ENCODE data around the gene ZFP91. TPM values are rescaled to one million over a fixed set of nuclear protein-coding genes. Genes with fewer than 3 reads are reported as not detected.

The ZFP91 gene
- total RNA-seq, 1 experiment from 2014 or later, result 80.4 TPM

- Histone ChIP-seq H3K4me3 (ENCODE audit: low read depth in 2 of 2, low read length in 2 of 2) (no peak overlapping the region), H3K36me3 (ENCODE audit: control insufficient read depth, insufficient read depth, low read length) (no peaks in the 10 kb centered on the region), H3K9me3 (ENCODE audit: control insufficient read depth, insufficient read depth, low read depth, low read length) (no peaks in the 10 kb centered on the region), H3K27ac (ENCODE audit: low read length) (no peak overlapping the region), H3K4me1 (ENCODE audit: control insufficient read depth, insufficient read depth, low read length) (no peaks in the 10 kb centered on the region), H3K27me3 (ENCODE audit: control insufficient read depth, insufficient read depth, low read length) (0 out of 2 replicates have a peak, but pooled peaks cover 2% of the 10 kb centered on the region)
- DNase-seq (ENCODE audit: low read depth, low spot score) (no peak), ATAC-seq (no peak)
- in situ Hi-C loops (cut with HindIII; ENCODE audit: low pct_unique_long_range_greater_than_20kb, low sequenced_read_pairs) (no loop called here), intact Hi-C loops (cut with micrococcal nuclease; ENCODE audit: unreplicated experiment) (no loop called here)
- ChIA-PET POLR2A (no interaction called here), CTCF (no interaction called here)
- no TSS peak for BruUV-seq (replicated peaks)
- TF ChIP-seq SIN3A (IDR thresholded peaks at IDR 0.05; ENCODE audit: borderline replicate concordance, insufficient read depth, low read depth, low read length) (no peak), POLR2AphosphoS5 (IDR thresholded peaks at IDR 0.05; ENCODE audit: low read depth, low read length) (no peak)
- TF ChIP-seq, protein P1, sequence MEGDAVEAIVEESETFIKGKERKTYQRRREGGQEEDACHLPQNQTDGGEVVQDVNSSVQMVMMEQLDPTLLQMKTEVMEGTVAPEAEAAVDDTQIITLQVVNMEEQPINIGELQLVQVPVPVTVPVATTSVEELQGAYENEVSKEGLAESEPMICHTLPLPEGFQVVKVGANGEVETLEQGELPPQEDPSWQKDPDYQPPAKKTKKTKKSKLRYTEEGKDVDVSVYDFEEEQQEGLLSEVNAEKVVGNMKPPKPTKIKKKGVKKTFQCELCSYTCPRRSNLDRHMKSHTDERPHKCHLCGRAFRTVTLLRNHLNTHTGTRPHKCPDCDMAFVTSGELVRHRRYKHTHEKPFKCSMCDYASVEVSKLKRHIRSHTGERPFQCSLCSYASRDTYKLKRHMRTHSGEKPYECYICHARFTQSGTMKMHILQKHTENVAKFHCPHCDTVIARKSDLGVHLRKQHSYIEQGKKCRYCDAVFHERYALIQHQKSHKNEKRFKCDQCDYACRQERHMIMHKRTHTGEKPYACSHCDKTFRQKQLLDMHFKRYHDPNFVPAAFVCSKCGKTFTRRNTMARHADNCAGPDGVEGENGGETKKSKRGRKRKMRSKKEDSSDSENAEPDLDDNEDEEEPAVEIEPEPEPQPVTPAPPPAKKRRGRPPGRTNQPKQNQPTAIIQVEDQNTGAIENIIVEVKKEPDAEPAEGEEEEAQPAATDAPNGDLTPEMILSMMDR (IDR thresholded peaks at IDR 0.05), result no peak
These were observed 67.0 kb downstream of the ZFP91 start for GRCh38 chr11:58645854-58646253.

DNA sequence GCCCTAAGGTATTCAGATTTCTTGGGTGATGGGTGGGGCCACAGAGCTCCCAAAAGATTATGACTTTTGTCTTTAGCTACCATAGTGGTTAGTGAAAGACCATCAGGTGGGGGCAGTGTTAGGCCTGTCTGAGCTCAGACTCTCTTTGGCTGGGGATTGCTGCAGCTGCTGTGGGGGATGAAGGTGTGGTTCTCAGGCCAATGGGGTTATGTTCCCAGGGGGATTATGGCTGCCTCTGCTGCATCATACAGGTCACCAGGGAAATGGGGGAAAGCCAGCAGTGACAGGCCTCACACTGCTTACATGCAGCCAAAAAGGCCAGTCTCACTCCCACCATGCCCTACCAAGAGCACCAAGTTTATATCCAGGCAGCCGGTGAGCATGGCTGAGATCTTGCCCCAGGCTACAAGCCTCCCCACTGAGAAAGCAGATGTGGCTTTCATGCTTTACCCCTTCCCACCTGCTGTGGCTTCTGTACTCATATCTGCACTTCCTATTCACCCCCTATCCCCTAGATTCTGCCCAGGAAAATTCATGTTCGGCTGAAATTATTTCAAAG, 68.4 kb downstream of the ZFP91 start:
- no peaks in the 10 kb centered on the region for H3K9me3 ChIP-seq (ENCODE audit: control insufficient read depth, insufficient read depth, low read depth, low read length)
- H3K4me1 ChIP-seq (ENCODE audit: control insufficient read depth, insufficient read depth, low read length), result no peaks in the 10 kb centered on the region
- intact Hi-C loops (cut with micrococcal nuclease; ENCODE audit: unreplicated experiment) (no loop called here), in situ Hi-C loops (cut with HindIII; ENCODE audit: low pct_unique_long_range_greater_than_20kb, low sequenced_read_pairs) (no loop called here)
- H3K4me3 ChIP-seq (ENCODE audit: low read depth in 2 of 2, low read length in 2 of 2), result no peak overlapping the region
- 0 out of 2 replicates have a peak, but pooled peaks cover 2% of the 10 kb centered on the region for H3K27me3 ChIP-seq (ENCODE audit: control insufficient read depth, insufficient read depth, low read length)
- POLR2A ChIA-PET, result no interaction called here
- no peak for DNase-seq (ENCODE audit: low read depth, low spot score)
- H3K36me3 ChIP-seq (ENCODE audit: control insufficient read depth, insufficient read depth, low read length), result no peaks in the 10 kb centered on the region
- ATAC-seq, result no peak
- BruUV-seq (replicated peaks), result no TSS peak
- TF ChIP-seq REST (IDR thresholded peaks at IDR 0.05; ENCODE audit: insufficient read depth in 1 of 2, low read depth in 2 of 2, low read length in 1 of 2) (no peak), TCF7L2 (IDR thresholded peaks at IDR 0.05; ENCODE audit: low read depth, low read length) (no peak)
- no peak overlapping the region for H3K27ac ChIP-seq (ENCODE audit: low read length)
- CTCF ChIA-PET, result interaction anchor here (0.7 kb wide), 1 partner anchor 412 kb away, joined by 3 read pairs; no protein-coding TSS in a partner anchor

DNA sequence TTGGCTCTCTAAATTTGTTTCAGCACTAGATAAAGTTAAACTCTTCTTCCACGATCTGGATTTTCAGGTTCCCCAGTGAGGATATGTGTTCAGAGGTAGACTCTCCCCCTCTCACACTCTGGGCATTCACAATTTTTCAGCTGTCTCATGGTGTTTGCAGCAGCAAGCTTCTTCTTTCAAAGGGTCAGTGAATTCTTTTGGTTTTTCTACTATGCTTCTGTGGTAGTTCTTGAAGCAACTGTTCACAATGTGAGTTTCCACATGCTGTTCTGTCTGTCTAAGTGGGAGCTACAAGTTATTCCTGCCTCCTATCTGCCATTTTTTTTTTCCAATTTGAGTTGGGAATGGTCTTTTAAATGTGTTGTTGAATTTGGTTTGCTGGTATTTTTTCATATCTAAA, 69.0 kb downstream of the ZFP91 start:
- BruUV-seq (replicated peaks), result no TSS peak
- Histone ChIP-seq H3K36me3 (ENCODE audit: control insufficient read depth, insufficient read depth, low read length) (no peaks in the 10 kb centered on the region), H3K9me3 (ENCODE audit: control insufficient read depth, insufficient read depth, low read depth, low read length) (no peaks in the 10 kb centered on the region), H3K27me3 (ENCODE audit: control insufficient read depth, insufficient read depth, low read length) (no peaks in the 10 kb centered on the region), H3K4me3 (ENCODE audit: low read depth in 2 of 2, low read length in 2 of 2) (no peak overlapping the region), H3K4me1 (ENCODE audit: control insufficient read depth, insufficient read depth, low read length) (no peaks in the 10 kb centered on the region), H3K27ac (ENCODE audit: low read length) (no peak overlapping the region)
- TF ChIP-seq TCF7L2 (IDR thresholded peaks at IDR 0.05; ENCODE audit: low read depth, low read length), result no peak
- intact Hi-C loops (cut with micrococcal nuclease; ENCODE audit: unreplicated experiment), result no loop called here
- ATAC-seq, result no peak
- DNase-seq (ENCODE audit: low read depth, low spot score), result no peak
- POLR2A ChIA-PET, result no interaction called here
- in situ Hi-C loops (cut with HindIII; ENCODE audit: low pct_unique_long_range_greater_than_20kb, low sequenced_read_pairs), result no loop called here
- CTCF ChIA-PET, result interaction anchor here (0.7 kb wide), 1 partner anchor 411 kb away, joined by 3 read pairs; no protein-coding TSS in a partner anchor

Data from Panc1 (cell line).